ENCODE results near the gene WDR88. TPM values are rescaled to one million over a fixed set of nuclear protein-coding genes. Genes with fewer than 3 reads are reported as not detected.

WDR88 gene
- polyA plus RNA-seq, 1 donor from 2014 or later: 0.35 TPM

DNA sequence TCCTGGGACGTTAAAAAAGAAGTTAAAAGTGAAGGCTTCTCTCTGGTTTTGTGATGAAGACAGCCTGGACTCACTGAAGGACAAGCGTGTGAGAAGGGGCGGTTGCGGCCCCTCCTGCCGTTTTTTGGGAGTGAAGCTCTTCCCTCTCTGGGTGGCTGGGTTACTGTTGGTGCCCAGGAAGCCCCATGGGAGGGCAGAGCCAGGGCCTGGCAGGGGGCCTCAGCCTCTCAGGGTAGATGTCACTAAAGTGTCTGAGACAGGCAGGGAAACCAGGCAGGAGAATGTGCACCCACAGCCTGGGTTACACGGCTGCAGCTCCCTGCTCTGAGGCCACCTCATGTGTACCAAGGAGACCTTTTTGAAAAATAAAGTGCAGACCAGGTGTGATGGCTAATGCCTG, 1.5 kb upstream of the WDR88 start:
- H3K27ac ChIP-seq (ENCODE audit: low read length): no peak overlapping the region
- H3K9ac ChIP-seq (ENCODE audit: low read length): no peak overlapping the region
- no peak overlapping the region for H3K4me2 ChIP-seq (ENCODE audit: low read length)
- no peak overlapping the region for H3K4me3 ChIP-seq (ENCODE audit: low read length)
- no peaks in the 10 kb centered on the region for H3K27me3 ChIP-seq (ENCODE audit: insufficient read depth, low read depth, low read length)
- TF ChIP-seq, protein P1, sequence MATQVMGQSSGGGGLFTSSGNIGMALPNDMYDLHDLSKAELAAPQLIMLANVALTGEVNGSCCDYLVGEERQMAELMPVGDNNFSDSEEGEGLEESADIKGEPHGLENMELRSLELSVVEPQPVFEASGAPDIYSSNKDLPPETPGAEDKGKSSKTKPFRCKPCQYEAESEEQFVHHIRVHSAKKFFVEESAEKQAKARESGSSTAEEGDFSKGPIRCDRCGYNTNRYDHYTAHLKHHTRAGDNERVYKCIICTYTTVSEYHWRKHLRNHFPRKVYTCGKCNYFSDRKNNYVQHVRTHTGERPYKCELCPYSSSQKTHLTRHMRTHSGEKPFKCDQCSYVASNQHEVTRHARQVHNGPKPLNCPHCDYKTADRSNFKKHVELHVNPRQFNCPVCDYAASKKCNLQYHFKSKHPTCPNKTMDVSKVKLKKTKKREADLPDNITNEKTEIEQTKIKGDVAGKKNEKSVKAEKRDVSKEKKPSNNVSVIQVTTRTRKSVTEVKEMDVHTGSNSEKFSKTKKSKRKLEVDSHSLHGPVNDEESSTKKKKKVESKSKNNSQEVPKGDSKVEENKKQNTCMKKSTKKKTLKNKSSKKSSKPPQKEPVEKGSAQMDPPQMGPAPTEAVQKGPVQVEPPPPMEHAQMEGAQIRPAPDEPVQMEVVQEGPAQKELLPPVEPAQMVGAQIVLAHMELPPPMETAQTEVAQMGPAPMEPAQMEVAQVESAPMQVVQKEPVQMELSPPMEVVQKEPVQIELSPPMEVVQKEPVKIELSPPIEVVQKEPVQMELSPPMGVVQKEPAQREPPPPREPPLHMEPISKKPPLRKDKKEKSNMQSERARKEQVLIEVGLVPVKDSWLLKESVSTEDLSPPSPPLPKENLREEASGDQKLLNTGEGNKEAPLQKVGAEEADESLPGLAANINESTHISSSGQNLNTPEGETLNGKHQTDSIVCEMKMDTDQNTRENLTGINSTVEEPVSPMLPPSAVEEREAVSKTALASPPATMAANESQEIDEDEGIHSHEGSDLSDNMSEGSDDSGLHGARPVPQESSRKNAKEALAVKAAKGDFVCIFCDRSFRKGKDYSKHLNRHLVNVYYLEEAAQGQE (IDR thresholded peaks at IDR 0.05; ENCODE audit: borderline replicate concordance): no peak
- TF ChIP-seq MXI1 (conservative IDR thresholded peaks at IDR 0.05; ENCODE audit: poor library complexity, severe bottlenecking) (no peak), TAF1 (IDR thresholded peaks at IDR 0.05; ENCODE audit: low read depth) (no peak), EZH2 (IDR thresholded peaks at IDR 0.05; ENCODE audit: borderline replicate concordance, insufficient read depth, low read length, poor library complexity, severe bottlenecking) (no peak), POLR2AphosphoS5 (IDR thresholded peaks at IDR 0.05) (no peak), EP300 (conservative IDR thresholded peaks at IDR 0.05; ENCODE audit: poor library complexity, severe bottlenecking) (no peak), RAD21 (conservative IDR thresholded peaks at IDR 0.05) (no peak), SMC3 (conservative IDR thresholded peaks at IDR 0.05; ENCODE audit: poor library complexity) (no peak)
- TF ChIP-seq, protein P2, sequence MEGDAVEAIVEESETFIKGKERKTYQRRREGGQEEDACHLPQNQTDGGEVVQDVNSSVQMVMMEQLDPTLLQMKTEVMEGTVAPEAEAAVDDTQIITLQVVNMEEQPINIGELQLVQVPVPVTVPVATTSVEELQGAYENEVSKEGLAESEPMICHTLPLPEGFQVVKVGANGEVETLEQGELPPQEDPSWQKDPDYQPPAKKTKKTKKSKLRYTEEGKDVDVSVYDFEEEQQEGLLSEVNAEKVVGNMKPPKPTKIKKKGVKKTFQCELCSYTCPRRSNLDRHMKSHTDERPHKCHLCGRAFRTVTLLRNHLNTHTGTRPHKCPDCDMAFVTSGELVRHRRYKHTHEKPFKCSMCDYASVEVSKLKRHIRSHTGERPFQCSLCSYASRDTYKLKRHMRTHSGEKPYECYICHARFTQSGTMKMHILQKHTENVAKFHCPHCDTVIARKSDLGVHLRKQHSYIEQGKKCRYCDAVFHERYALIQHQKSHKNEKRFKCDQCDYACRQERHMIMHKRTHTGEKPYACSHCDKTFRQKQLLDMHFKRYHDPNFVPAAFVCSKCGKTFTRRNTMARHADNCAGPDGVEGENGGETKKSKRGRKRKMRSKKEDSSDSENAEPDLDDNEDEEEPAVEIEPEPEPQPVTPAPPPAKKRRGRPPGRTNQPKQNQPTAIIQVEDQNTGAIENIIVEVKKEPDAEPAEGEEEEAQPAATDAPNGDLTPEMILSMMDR (IDR thresholded peaks at IDR 0.05; ENCODE audit: poor library complexity, severe bottlenecking): no peak
- H3K36me3 ChIP-seq (ENCODE audit: insufficient read depth, low read length): no peaks in the 10 kb centered on the region
- H4K20me1 ChIP-seq (ENCODE audit: insufficient read depth): no peaks in the 10 kb centered on the region
- no peak overlapping the region for H2AFZ ChIP-seq (ENCODE audit: low read depth, low read length)
- no peaks in the 10 kb centered on the region for H3K79me2 ChIP-seq (replicated peaks; ENCODE audit: insufficient read depth, low read length)
- H3K9me2 ChIP-seq (ENCODE audit: insufficient read depth, low read length): no peaks in the 10 kb centered on the region
- H3K9me3 ChIP-seq (ENCODE audit: low read length): no peaks in the 10 kb centered on the region
- no peaks in the 10 kb centered on the region for H3F3A ChIP-seq (ENCODE audit: insufficient read depth, low read length, poor library complexity, severe bottlenecking)

DNA sequence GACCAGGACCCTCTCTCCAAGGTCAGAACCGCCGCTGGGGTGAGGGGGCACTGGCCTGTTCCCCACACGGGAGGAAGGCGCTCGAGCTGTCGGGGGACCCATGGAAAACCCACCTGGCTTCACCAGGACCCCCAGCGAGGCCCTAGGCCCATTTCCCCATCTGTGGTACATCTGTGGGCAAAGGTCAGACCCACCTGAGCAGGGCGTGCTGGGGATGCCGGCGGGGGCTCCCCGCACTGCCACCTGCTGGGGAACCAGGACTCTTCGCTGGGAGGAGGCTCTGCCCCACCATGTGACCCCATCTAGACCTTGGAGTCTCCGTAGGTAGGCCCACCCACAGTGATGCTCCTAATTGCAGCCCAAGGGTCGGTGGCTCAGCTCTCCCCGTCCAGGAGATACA, 511 bp downstream of the WDR88 start:
- H3K9ac ChIP-seq (ENCODE audit: low read length): no peak overlapping the region
- no peaks in the 10 kb centered on the region for H3K36me3 ChIP-seq (ENCODE audit: insufficient read depth, low read length)
- no peaks in the 10 kb centered on the region for H3K79me2 ChIP-seq (replicated peaks; ENCODE audit: insufficient read depth, low read length)
- TF ChIP-seq RAD21 (conservative IDR thresholded peaks at IDR 0.05) (no peak), POLR2AphosphoS5 (IDR thresholded peaks at IDR 0.05) (no peak), MXI1 (conservative IDR thresholded peaks at IDR 0.05; ENCODE audit: poor library complexity, severe bottlenecking) (no peak), SMC3 (conservative IDR thresholded peaks at IDR 0.05; ENCODE audit: poor library complexity) (no peak), TAF1 (IDR thresholded peaks at IDR 0.05; ENCODE audit: low read depth) (no peak), EP300 (conservative IDR thresholded peaks at IDR 0.05; ENCODE audit: poor library complexity, severe bottlenecking) (no peak), EZH2 (IDR thresholded peaks at IDR 0.05; ENCODE audit: borderline replicate concordance, insufficient read depth, low read length, poor library complexity, severe bottlenecking) (no peak)
- TF ChIP-seq, protein P1 (IDR thresholded peaks at IDR 0.05; ENCODE audit: borderline replicate concordance): no peak
- TF ChIP-seq, protein P2 (IDR thresholded peaks at IDR 0.05; ENCODE audit: poor library complexity, severe bottlenecking): no peak
- H3K9me2 ChIP-seq (ENCODE audit: insufficient read depth, low read length): no peaks in the 10 kb centered on the region
- H4K20me1 ChIP-seq (ENCODE audit: insufficient read depth): no peaks in the 10 kb centered on the region
- H3K27ac ChIP-seq (ENCODE audit: low read length): no peak overlapping the region
- H3K4me2 ChIP-seq (ENCODE audit: low read length): no peak overlapping the region
- no peak overlapping the region for H3K4me3 ChIP-seq (ENCODE audit: low read length)
- no peaks in the 10 kb centered on the region for H3K27me3 ChIP-seq (ENCODE audit: insufficient read depth, low read depth, low read length)
- H3F3A ChIP-seq (ENCODE audit: insufficient read depth, low read length, poor library complexity, severe bottlenecking): no peaks in the 10 kb centered on the region
- no peak overlapping the region for H2AFZ ChIP-seq (ENCODE audit: low read depth, low read length)
- no peaks in the 10 kb centered on the region for H3K9me3 ChIP-seq (ENCODE audit: low read length)
